ENCODE data around the gene POLR2L.

- TF ChIP-seq CTCF (IDR thresholded peaks at IDR 0.05) (no peak), POLR2AphosphoS5 (IDR thresholded peaks at IDR 0.05) (no peak)
Measured at GRCh38 chr11:850775-851763, 8.7 kb upstream of the POLR2L start.
